Measurements from ENCODE around the gene STH. TPM values are rescaled to one million over a fixed set of nuclear protein-coding genes. Genes with fewer than 3 reads are reported as not detected.

The STH gene
- total and polyA plus RNA-seq, 7 donors: 0.25 to 2.0 (median 0.26) TPM; not detected in 4

- ATAC-seq: peak; percentile 29 to 65 (median 50)
- Histone ChIP-seq H3K4me1 (peaks cover 46% of the 10 kb centered on the region), H3K27me3 (ENCODE audit: insufficient read depth in 3 of 3, low read length in 2 of 3) (peaks cover 0 to 3% (median 0%) of the 10 kb centered on the region in 3 donors), H3K9me3 (no peaks in the 10 kb centered on the region), H3K36me3 (ENCODE audit: insufficient read depth in 1 of 2, low read depth in 1 of 2) (peaks cover 0 to 37% of the 10 kb centered on the region in 2 donors), H3K27ac (peak overlapping the region; percentile 78), H3K4me3 (no peak overlapping the region)
- intact Hi-C loops (cut with DNase I): no loop called here
- TF ChIP-seq CTCF (IDR thresholded peaks at IDR 0.05): no peak
- DNase-seq: peak; percentile 52 to 71
- WGBS, 3 donors: 28 to 42% (median 33%) methylated on average over 12 of the region's 12 CpGs
These were observed 25.8 kb upstream of the STH start for GRCh38 chr17:45973099-45973780.

GRCh38 chr17:45973946-45974859 is 24.8 kb upstream of the STH start:
- DNase-seq (peak in 1 of 2 donors; percentile 65), ATAC-seq (no peak)
- no peak for TF ChIP-seq CTCF (IDR thresholded peaks at IDR 0.05)
- no peak overlapping the region for H3K4me3 ChIP-seq
- peaks cover 46% of the 10 kb centered on the region for H3K4me1 ChIP-seq
- H3K27ac ChIP-seq: peak overlapping the region; percentile 78
- intact Hi-C loops (cut with DNase I): no loop called here
- WGBS, 3 donors: 68 to 81% (median 68%) methylated on average over 16 to 17 of the region's 17 CpGs
- H3K36me3 ChIP-seq (ENCODE audit: insufficient read depth in 1 of 2, low read depth in 1 of 2): peaks cover 0 to 27% of the 10 kb centered on the region in 2 donors
- H3K9me3 ChIP-seq: no peaks in the 10 kb centered on the region
- H3K27me3 ChIP-seq (ENCODE audit: insufficient read depth in 3 of 3, low read length in 2 of 3): peaks cover 0 to 3% (median 0%) of the 10 kb centered on the region in 3 donors

GRCh38 chr17:45974916-45975630 is 24.0 kb upstream of the STH start:
- TF ChIP-seq CTCF (IDR thresholded peaks at IDR 0.05): no peak
- Histone ChIP-seq H3K27ac (no peak overlapping the region), H3K36me3 (ENCODE audit: insufficient read depth in 1 of 2, low read depth in 1 of 2) (peaks cover 0 to 22% of the 10 kb centered on the region in 2 donors), H3K4me3 (no peak overlapping the region), H3K4me1 (peaks cover 46% of the 10 kb centered on the region), H3K27me3 (ENCODE audit: insufficient read depth in 3 of 3, low read length in 2 of 3) (no peaks in the 10 kb centered on the region), H3K9me3 (no peaks in the 10 kb centered on the region)
- DNase-seq (peak in 1 of 2 donors; percentile 36), ATAC-seq (no peak)
- 66 to 78% (median 68%) methylated on average over 10 of the region's 10 CpGs for WGBS, 3 donors
- intact Hi-C loops (cut with DNase I): no loop called here

GRCh38 chr17:45975640-45976295 is 23.3 kb upstream of the STH start:
- DNase-seq (peak in 1 of 2 donors; percentile 34), ATAC-seq (no peak)
- intact Hi-C loops (cut with DNase I): no loop called here
- no peak overlapping the region for H3K27ac ChIP-seq
- no peak overlapping the region for H3K4me3 ChIP-seq
- peaks cover 0 to 22% of the 10 kb centered on the region in 2 donors for H3K36me3 ChIP-seq (ENCODE audit: insufficient read depth in 1 of 2, low read depth in 1 of 2)
- TF ChIP-seq CTCF (IDR thresholded peaks at IDR 0.05): no peak
- H3K4me1 ChIP-seq: peaks cover 46% of the 10 kb centered on the region
- WGBS, 3 donors: 74 to 86% (median 78%) methylated on average over 8 of the region's 8 CpGs
- no peaks in the 10 kb centered on the region for H3K27me3 ChIP-seq (ENCODE audit: insufficient read depth in 3 of 3, low read length in 2 of 3)
- no peaks in the 10 kb centered on the region for H3K9me3 ChIP-seq

Measured in psoas muscle (tissue), 8 donors.